M059J (cell line): ENCODE measurements around the gene CCNY. TPM values are rescaled to one million over a fixed set of nuclear protein-coding genes. Genes with fewer than 3 reads are reported as not detected.
A peak's percentile ranks its signal among the peaks of the same experiment; 100 is the strongest.
"Not testable (repeated sequence)": the region's sequence is repeated elsewhere in the genome, so short reads cannot be mapped to it uniquely, and the experiment has no call there.

Experiments
- DNase-seq: peaks from one replicate; pipeline ENCODE4 v3.0.0-alpha.2; 2012; ENCODE audit warnings: low read depth
- total RNA-seq: library from RNA; depleted of rRNA; stranded (reverse); fragments of >200 nt; shearing (Covaris generic); gene quantifications from 2 replicates; pipeline ENCODE4 v1.2.3, GENCODE V29; 2014

CCNY gene
- total RNA-seq, 1 experiment from 2014 or later = 20.8 TPM

DNA sequence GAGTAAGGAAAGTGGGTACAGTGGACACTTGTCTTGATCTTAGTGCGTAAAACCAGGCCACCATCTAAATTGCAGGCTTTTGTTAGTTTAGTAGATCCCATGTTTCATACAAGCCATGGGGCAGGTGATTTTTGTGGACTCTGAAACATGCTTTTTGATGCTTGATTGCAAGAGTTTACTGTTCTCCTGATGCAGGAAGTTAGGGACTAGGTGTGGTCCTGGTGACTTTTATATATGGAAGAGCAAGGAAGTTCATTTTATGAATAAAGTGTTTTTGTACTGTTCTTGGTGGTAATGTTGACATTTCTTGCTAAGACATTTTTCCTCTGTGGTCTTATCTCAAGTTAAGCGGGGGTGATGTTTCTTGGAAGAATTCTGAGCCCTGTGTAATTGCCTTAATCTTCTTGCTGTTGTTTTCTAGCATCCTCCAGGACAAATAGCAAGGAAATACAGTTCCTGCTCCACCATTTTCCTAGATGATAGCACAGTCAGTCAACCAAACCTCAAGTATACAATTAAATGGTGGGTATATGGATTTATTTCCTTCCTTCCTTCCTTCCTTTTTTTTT is 179.9 kb downstream of the CCNY start:
- DNase-seq = no peak

DNA sequence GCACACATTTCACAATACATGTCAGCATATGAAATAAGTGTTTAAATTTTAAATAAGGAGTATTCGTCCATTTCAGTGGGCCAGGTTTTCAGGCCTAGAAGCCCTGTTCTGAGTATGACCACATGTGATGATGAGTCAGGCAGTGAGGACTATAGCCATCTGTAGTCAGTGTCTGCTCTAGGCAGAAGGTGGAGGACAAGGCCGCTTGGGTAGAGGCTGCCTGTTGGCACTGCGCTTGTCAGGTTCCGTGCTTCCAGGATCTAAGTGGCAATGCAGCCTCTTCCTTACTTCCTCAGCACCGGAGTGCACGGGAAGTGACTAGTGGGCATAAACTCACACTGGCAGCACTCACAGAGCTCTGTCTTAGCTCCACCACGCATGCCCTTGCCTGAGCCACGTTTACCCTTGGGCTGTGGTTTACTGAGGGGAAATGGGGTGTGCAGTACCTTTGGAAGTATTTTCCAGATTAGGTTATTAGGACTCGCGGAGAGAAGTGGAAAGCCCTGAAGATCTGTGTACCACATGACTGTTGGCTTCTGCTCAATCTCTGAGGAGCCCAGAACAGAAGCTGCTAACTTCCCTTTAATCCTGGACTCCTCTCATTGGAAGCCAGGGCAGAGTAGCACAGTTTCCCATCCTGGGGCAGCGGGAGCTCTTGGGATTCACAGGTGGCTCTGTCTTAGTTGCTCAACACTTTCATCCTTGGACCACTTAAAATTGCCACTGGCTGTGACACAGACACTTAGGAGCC is 181.3 kb downstream of the CCNY start:
- no peak for DNase-seq

DNA sequence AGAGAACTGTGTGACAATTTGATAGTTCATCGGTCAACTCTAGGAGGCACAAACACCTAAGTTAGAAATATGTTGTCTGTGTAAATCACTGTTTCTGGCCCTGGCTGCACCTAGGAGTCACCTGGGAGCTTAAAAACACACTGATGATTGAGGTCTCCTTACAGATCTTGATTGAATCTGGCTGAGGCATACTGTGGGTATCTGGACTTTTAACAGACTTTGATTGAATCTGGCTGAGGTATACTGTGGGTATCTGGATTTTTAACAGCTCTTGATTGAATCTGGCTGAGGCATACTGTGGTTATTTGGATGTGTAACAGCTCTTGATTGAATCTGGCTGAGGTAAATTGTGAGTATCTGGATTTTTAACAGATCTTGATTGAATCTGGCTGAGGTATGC is 181.9 kb downstream of the CCNY start:
- not testable (repeated sequence) for DNase-seq

DNA sequence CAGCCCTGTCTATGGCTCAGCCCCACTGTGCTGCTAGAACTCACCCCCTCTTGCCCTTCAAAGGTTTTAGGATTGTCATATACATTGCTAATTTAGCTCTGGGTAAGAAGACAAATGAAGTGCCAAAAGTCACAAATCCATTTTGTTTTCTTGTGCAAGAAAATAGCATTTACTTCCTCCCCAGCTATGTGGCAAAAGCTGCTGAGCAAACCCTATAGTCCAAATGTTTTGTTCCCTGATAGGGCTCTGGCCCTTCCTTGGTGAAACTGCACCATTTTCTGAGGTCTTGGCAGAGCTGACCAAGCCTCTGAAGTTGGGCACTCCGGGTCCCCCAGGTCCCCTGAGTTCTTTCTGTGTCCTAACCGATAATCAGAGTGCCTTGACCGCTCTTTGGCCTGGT is 184.7 kb downstream of the CCNY start:
- DNase-seq = no peak

DNA sequence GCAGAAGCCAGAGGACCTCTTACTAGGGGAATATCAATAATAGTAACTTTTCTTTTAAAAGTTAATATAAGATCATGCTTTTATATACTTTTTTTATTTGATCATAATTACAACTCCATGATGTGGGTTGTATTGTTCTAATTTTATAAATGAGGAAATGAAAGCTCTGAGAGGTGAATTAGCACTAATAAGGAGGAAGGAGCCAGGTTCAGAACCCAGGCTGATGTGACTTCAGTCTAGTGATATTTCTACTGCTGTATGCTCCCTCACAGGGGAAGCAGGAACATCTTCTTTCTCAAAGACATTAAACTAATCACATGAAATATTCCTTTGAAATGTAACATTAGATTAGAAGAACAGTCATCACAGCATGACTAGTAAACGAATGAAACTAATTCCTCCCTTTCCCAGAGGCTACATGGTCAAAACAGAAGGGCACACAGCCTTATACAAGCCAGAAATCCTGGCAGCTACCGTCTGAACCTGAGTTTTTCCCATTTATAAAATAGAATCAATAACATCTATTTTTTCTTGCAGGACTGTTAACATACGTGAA is 187.4 kb downstream of the CCNY start:
- DNase-seq = no peak

DNA sequence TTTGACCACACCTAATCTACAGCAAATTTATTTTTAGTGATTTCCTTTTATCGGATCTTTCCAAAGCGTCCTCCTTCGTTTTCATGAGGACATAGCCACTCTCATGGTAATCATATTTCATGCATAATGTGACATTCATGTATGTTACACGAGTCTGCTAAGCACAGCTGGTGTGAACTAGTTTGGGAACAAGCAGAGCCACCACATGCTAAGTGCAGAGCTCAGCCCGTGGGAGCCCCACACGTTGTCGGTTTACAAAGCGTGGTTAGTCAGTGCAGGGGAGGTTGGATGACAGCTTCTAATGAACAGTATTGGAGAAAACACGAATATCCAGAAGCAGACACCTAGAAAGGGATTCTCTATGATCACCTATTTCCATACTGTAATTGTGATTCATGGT is 190.4 kb downstream of the CCNY start:
- no peak for DNase-seq

DNA sequence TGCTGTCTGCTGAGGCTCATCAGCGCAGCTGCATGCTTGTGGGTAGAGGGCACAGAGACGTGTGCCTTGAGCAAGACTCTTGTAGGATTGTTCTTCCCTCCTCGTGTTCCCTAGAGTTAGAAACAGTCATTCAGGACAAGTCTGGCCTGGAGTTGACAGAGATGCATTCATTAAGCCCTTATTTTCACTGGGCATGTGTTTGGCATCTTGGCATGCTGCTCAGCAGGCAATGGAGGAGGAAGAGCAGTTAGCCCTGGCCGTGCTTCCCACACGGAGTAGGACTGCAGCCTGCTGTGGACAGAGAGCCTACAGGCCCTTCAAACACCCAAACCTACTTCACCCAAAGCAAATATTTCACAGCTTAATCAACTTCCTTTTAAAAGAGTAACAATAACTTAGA is 195.8 kb downstream of the CCNY start:
- no peak for DNase-seq

DNA sequence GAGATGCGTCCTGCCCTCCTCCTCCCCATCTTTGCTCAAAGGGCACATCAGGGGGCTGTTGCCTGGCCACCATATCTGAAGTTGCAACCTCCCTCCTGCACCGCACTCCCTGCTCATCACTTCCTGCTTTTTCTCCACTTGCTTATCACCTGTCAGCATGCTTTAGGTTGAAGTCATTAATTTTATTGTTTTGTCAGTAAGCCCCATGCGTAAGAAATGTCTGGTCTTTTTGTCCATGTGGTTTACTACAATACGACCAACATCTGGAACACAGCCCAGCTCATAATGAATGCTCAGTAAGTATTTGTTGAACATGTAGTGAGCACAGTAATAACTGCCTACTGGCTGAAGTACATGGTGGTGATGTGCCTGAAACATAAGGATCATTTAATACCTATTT is 197.3 kb downstream of the CCNY start:
- DNase-seq = peak; percentile 60

DNA sequence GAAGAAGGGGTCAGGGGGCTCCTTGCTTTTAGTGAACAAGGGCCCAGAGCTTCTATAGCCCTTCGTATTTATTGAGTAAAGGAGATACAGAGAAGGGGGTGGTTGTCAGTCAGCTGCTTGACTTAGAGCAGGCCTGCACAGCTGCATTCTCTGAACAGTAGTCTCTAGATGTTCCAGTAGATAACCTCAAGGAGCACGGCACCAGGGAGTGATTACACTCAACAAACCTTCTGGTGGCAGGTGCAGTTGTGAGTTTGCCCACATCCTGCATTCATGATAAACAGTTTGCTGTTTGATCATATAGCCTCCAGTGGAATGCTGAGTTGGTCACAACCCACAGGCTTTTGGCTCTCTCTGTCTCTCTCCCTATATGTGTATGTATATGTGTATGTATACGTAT is 198.8 kb downstream of the CCNY start:
- DNase-seq = no peak

DNA sequence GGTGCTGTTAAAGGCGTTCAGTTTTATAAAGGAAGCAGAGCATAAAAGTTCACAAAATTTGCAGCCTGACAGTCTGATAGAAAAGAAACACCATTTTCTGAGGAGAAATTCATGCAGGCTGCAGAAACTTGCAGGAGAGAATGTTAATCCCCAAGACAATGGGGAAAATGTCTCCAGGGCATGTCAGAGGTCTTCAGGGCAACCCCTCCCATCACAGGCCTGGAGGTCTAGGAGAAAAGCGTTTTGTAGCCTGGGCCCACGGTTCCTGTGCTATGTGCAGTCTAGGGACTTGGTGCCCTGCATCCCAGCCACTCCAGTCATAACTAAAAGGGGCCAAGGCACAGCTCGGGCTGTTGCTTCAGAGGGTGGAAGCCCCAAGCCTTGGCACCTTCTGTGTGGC is 200.5 kb downstream of the CCNY start:
- DNase-seq = no peak

DNA sequence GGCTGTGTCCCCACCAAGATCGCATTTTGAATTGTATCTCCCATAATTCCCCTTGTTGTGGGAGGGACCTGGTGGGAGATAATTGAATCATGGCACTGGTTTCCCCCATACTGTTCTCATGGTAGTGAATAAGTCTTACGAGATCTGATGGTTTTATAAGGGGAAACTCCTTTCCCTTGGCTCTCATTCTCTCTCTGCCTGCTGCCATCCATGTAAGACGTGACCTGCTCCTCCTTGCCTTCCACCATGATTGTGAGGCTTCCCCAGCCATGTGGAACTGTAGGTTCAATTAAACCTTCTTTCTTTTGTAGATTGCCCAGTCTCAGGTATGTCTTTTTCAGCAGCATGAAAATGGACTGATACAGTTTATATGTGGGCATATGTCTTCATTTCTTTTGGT is 201.6 kb downstream of the CCNY start:
- DNase-seq = not testable (repeated sequence)

DNA sequence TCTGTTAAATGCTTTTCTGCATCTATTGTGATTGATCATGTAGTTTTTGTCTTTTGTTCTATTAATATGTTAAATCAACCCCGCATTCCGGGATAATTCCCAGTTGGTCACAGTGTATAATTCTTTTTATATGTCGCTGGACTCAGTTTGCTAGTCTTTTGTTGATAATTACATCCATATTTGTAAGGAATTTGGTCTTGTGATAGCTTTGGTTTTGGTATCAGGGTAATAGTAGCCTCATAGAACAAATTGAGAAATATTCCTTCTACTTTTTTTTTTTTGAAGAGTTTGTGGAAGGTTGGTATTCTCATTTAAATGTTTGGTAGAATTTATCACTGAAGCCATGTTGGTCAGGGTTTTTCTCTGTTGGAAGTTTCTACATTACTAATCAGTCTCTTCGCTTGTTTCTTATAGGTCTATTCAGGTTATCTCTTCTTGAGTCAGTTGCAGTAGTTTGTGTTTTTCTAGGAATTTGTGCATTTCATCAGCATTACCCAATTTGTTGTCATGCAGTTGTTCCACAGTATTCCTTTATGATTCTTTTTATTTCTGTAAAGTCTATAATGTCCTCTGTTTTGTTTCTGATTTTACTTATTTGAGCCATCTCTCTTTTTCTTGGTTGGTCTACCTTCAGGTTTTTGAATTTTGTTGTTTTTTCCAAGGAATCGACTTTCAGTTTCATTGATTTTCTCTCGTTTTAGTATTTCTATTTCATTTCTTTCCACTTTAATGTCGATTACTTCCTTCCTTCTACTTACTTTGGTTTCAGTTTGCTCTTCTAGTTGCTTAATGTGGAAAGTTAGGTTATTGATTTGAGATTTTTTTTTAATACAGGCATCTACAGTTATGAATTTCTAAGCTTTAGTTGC is 204.2 kb downstream of the CCNY start:
- no peak for DNase-seq

DNA sequence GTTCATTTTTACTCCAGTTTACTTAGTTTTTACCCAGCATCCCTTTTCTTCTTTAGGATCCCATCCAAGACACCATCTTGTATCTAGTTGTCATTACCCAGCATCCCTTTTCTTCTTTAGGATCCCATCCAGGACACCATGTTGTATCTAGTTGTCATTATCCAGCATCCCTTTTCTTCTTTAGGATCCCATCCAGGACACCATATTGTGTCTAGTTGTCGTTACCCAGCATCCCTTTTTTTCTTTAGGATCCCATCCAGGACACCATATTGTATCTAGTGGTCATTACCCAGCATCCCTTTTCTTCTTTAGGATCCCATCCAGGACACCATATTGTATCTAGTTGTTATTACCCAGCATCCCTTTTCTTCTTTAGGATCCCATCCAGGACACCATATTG is 205.4 kb downstream of the CCNY start:
- no peak for DNase-seq

DNA sequence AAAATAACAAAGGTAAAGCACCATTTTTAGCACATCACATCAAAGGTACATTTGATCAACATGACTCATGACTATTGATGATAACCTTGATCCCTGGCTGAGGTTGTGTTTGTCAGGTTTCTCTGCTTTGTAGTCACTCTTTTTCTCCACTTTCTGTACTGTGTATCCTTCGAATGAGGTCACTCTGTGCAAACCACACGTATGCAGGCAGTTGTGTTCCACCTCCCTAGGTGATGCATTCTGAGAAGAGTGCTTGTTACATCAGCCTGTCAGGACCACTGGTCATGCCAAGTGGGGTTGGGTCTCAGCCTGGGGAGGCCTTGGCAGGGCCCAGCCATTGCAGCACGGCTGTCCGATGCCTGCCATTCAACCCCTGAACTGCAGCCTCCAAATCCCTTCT is 206.0 kb downstream of the CCNY start:
- DNase-seq = no peak

DNA sequence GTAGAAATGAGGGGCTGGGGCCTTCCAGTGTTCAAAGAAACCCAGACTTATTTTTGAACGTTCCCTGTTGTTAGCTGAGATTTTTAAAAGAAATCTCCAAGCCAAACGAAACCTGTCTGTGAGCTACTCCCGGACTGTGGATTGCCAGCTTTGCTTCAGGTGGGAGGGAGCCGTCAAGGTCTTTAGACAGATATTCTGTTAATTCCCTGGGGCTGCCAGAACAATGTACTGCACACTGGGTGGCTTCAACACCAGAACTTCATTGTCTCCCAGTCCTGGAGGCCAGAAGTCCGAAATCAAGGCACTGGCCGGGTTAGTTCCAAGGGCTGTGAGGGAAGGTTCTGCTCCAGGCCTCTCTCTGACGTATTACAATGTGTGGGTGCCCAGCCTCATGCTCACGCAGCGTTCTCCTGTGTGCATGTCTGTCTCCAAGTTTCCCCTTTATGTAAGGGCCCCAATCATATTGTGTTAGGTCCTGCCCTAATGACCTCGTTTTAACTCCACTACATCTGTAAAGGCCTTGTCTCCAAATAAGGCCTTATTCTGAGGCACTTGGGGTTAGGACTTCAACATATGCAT is 208.9 kb downstream of the CCNY start:
- no peak for DNase-seq

DNA sequence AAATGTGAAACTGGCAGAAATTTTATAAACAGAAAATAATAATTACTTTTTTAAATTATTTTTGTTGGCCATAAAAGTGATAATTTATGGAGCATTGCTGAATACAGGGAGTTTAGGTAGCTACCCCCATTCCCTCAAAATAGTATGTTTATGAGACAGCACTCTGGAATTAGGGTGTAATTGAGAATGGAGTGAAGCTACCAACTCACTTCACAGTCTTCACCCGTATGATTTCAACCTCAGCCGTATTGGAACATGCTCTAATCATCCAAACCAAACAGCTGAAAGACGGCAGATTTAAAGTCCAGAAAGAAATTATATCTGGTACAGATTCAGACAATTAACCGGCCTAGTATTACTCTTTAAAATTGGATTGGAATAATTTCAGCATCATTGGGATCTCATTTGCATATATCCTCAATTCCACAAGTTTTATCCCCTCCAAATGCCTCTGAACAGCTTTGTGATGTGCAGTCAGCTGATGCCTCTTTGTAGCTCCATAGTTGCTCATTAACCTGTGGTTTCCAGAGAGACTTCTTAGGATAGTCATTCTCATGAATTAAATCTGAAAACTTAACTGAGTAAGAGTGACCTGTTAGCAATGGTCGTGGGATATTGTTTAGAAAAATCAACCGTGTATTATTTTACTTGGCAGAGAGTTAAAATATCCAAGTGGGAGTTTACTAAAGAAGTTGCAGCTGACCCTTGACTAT is 209.7 kb downstream of the CCNY start:
- peak; percentile 58 for DNase-seq

DNA sequence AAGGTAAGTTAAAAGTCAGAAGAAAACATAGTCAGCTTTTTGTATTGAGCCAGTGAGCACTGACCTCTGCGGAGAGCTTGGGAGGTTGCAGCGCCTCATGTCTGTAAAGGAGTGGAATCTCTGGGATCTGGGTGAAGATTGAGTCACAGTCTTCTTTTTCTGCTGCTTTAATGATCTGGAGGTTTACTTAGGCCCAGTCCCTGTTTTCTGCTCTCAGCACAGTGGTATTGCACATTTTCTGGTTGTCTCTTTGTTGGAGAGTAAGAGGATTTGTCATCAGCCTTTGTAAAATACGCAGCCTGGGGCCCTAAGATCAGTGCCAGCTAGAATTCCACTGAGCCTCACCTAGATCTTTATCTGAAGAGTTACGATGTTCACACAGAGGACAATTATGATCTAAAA is 210.5 kb downstream of the CCNY start:
- DNase-seq = peak; percentile 91

DNA sequence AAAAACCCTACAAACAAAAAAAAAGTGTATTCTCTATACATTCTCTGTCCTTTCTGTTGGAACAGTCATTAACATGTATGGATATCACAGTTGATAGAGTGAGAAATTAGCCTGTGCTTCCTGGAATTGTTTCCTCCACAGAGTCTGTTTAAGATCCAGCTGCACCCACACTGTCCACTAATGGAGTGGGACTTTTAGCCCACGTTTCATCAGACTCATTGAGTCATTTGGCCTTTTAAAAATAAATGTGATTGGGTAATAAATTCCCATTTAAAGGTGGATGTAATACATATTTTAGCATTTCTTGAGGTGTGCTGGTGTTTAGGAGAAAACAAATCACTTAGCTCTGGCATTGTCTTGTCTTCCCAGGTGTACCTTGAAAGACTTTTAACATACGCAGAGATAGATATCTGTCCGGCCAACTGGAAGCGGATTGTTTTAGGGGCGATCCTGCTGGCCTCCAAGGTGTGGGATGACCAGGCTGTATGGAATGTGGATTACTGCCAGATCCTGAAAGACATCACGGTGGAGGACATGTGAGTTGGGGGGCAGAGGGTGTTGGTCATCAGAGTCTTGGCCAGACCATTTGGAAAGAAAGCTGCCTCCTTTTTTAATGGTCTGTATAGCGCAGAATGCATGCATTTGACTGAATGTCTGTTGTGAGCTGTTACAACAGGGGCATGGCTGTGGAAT is 216.5 kb downstream of the CCNY start:
- peak; percentile 70 for DNase-seq

DNA sequence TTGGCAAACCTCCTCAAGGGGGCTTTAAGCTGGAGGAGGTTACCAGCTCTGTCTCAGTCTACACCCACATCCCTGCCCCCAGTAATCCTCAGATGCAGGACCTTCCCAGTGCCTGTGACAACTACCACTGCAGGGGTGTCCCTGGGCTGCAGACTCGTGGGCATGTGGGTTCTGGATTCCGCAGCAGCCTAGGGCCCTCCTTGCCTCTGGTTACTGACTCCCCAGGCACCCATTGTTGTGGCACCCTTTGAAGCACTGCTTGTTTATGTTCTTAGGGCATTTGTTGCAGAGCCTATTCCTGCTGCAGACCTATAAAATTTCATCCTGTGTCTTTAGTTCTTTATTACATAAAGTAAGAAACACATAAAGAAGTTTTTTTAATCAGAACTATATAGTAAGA is 217.7 kb downstream of the CCNY start:
- no peak for DNase-seq

DNA sequence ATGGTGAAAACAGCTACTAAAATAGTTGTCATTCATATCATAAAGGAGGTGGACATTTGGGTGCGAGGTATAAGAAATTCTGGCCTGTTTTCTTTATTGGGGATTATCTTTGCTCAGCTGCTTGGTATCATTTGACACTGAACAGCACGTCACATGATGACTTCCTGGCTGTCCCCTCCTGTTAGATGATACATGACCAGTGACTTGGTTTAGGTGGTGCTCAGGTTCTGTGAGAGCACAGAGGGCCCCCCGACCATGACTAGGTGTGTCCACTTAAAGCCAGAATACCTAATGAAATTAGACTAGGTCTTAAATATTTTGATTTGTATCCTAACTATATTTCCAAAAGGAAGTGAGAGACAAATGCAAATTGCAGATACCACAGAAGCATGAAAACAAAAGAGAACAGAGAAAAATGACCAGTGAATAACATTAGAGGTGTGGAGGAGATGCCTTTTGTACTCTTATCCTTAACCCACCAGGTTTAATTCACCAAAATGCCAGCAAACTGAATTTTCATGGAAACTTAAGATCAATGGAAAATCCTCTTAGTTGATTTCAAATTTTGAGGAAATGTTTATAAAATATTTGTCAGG is 218.2 kb downstream of the CCNY start:
- no peak for DNase-seq
